Measurements from ENCODE around the gene PCDHB6. TPM values are rescaled to one million over a fixed set of nuclear protein-coding genes. Genes with fewer than 3 reads are reported as not detected.
"Not testable (repeated sequence)": the region's sequence is repeated elsewhere in the genome, so short reads cannot be mapped to it uniquely, and the experiment has no call there.

PCDHB6 gene
- total RNA-seq, 1 donor from 2014 or later: 0.67 TPM

DNA sequence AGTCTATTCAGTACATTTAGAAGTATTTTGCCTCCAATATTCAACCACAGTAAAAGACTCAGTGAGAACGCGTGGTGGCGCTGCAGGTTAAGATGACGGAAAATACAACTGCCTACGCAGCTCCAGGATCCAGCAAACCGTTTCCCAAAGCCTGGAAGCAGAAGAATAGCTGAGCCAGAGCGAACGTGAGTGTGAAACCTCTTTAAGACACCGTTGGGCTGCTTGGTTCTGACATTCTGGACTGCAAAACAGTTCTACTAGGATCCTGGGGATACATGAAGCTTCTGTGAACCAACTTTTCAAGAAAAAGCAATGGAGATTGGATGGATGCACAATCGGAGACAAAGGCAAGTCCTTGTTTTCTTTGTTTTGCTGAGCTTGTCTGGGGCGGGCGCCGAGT, 32.4 kb downstream of the PCDHB6 start, which contains the start of gene PCDHB16:
Gene PCDHB16 (plus strand): TSS at position 140 of the 400 bp plus-strand sequence. CDS start 173 bp downstream, at position 313.
- TF ChIP-seq, protein P1, sequence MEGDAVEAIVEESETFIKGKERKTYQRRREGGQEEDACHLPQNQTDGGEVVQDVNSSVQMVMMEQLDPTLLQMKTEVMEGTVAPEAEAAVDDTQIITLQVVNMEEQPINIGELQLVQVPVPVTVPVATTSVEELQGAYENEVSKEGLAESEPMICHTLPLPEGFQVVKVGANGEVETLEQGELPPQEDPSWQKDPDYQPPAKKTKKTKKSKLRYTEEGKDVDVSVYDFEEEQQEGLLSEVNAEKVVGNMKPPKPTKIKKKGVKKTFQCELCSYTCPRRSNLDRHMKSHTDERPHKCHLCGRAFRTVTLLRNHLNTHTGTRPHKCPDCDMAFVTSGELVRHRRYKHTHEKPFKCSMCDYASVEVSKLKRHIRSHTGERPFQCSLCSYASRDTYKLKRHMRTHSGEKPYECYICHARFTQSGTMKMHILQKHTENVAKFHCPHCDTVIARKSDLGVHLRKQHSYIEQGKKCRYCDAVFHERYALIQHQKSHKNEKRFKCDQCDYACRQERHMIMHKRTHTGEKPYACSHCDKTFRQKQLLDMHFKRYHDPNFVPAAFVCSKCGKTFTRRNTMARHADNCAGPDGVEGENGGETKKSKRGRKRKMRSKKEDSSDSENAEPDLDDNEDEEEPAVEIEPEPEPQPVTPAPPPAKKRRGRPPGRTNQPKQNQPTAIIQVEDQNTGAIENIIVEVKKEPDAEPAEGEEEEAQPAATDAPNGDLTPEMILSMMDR (IDR thresholded peaks at IDR 0.05; ENCODE audit: insufficient read depth, low read length, poor library complexity, severe bottlenecking): no peak
- DNase-seq (ENCODE audit: low read depth): no peak
- no peak within 1 kb of the TSS for H3K4me3 ChIP-seq (ENCODE audit: low read depth, low read length)
- no peaks in the 10 kb centered on the region for H3K36me3 ChIP-seq (ENCODE audit: control insufficient read depth, insufficient read depth, low read length)
- H3K27me3 ChIP-seq (ENCODE audit: control insufficient read depth, insufficient read depth, low read length): no peaks in the 10 kb centered on the region

DNA sequence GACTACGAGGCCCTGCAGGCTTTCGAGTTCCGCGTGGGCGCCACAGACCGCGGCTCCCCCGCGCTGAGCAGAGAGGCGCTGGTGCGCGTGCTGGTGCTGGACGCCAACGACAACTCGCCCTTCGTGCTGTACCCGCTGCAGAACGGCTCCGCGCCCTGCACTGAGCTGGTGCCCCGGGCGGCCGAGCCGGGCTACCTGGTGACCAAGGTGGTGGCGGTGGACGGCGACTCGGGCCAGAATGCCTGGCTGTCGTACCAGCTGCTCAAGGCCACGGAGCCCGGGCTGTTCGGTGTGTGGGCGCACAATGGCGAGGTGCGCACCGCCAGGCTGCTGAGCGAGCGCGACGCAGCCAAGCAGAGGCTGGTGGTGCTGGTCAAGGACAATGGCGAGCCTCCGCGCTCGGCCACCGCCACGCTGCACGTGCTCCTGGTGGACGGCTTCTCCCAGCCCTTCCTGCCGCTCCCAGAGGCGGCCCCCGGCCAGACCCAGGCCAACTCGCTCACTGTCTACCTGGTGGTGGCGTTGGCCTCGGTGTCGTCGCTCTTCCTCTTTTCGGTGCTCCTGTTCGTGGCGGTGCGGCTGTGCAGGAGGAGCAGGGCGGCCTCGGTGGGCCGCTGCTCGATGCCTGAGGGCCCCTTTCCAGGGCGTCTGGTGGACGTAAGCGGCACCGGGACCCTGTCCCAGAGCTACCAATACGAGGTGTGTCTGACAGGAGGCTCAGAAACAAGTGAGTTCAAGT, 34.4 kb downstream of the PCDHB6 start:
- not testable (repeated sequence) for H3K36me3 ChIP-seq (ENCODE audit: control insufficient read depth, insufficient read depth, low read length); H3K4me3 ChIP-seq (ENCODE audit: low read depth, low read length); DNase-seq (ENCODE audit: low read depth); H3K27me3 ChIP-seq (ENCODE audit: control insufficient read depth, insufficient read depth, low read length)

DNA sequence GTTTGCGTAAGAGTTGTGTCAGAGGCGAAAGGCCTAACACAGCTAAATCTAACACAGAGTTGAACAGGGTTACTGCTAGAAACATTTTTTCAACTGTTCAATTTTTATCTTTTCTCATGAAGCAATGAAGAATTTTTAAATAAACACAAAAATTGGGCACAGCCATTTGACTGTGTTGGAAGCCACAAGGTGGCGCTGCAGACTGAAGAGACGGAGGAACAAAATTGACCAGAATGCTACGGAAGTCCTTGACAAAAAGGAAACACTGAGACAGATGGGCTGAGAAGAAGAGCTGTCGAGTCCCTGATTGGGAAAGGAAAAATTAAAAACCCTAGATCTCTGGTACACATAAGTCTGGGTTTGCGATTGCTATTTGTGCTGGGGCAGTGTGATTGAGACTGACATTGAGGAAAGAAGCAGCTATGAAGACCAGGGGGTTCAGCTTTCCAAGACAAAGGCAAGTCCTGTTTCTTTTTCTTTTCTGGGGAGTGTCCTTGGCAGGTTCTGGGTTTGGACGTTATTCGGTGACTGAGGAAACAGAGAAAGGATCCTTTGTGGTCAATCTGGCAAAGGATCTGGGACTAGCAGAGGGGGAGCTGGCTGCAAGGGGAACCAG, 37.1 kb downstream of the PCDHB6 start, which contains the start of gene PCDHB9:
Gene PCDHB9 (plus strand): TSS at position 265 of the 616 bp plus-strand sequence. CDS start 158 bp downstream, at position 423.
- TF ChIP-seq, protein P1 (IDR thresholded peaks at IDR 0.05; ENCODE audit: insufficient read depth, low read length, poor library complexity, severe bottlenecking): peak; percentile 22
- H3K27me3 ChIP-seq (ENCODE audit: control insufficient read depth, insufficient read depth, low read length): no peaks in the 10 kb centered on the region
- no peaks in the 10 kb centered on the region for H3K36me3 ChIP-seq (ENCODE audit: control insufficient read depth, insufficient read depth, low read length)
- no peak for DNase-seq (ENCODE audit: low read depth)
- no peak within 1 kb of the TSS for H3K4me3 ChIP-seq (ENCODE audit: low read depth, low read length)

DNA sequence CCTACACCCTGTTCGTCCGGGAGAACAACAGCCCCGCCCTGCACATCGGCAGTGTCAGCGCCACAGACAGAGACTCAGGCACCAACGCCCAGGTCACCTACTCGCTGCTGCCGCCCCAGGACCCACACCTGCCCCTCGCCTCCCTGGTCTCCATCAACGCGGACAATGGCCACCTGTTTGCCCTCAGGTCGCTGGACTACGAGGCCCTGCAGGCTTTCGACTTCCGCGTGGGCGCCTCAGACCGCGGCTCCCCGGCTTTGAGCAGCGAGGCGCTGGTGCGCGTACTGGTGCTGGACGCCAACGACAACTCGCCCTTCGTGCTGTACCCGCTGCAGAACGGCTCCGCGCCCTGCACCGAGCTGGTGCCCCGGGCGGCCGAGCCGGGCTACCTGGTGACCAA, 38.8 kb downstream of the PCDHB6 start:
- not testable (repeated sequence) for DNase-seq (ENCODE audit: low read depth)

DNA sequence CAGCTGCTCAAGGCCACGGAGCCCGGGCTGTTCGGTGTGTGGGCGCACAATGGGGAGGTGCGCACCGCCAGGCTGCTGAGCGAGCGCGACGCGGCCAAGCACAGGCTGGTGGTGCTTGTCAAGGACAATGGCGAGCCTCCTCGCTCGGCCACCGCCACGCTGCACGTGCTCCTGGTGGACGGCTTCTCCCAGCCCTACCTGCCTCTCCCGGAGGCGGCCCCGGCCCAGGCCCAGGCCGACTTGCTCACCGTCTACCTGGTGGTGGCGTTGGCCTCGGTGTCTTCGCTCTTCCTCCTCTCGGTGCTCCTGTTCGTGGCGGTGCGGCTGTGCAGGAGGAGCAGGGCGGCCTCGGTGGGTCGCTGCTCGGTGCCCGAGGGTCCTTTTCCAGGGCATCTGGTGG, 39.3 kb downstream of the PCDHB6 start:
- H3K27me3 ChIP-seq (ENCODE audit: control insufficient read depth, insufficient read depth, low read length); H3K4me3 ChIP-seq (ENCODE audit: low read depth, low read length); DNase-seq (ENCODE audit: low read depth); H3K36me3 ChIP-seq (ENCODE audit: control insufficient read depth, insufficient read depth, low read length): not testable (repeated sequence)

More for the DNA sequence above, 38.8 kb downstream of the PCDHB6 start:
- not testable (repeated sequence) for H3K4me3 ChIP-seq (ENCODE audit: low read depth, low read length); H3K27me3 ChIP-seq (ENCODE audit: control insufficient read depth, insufficient read depth, low read length); H3K36me3 ChIP-seq (ENCODE audit: control insufficient read depth, insufficient read depth, low read length)

DNA sequence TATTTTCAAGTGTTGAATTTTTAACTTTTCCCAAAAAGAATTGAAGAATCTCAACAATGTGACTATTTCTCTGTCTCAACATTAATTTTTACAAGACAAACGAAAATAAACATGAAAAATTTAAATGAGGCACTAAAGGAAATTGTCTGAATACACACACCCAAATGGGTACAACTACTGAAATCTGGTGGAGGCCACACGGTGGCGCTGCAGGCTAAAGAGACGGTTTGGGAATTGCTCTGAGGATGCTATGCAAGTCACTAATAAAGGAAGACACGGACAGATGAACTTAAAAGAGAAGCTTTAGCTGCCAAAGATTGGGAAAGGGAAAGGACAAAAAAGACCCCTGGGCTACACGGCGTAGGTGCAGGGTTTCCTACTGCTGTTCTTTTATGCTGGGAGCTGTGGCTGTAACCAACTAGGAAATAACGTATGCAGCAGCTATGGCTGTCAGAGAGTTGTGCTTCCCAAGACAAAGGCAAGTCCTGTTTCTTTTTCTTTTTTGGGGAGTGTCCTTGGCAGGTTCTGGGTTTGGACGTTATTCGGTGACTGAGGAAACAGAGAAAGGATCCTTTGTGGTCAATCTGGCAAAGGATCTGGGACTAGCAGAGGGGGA, 42.4 kb downstream of the PCDHB6 start, which contains the start of gene PCDHB10:
Gene PCDHB10 (plus strand): TSS at position 244 of the 616 bp plus-strand sequence. CDS start 200 bp downstream, at position 444.
- TF ChIP-seq, protein P1 (IDR thresholded peaks at IDR 0.05; ENCODE audit: insufficient read depth, low read length, poor library complexity, severe bottlenecking): peak; percentile 17
- H3K36me3 ChIP-seq (ENCODE audit: control insufficient read depth, insufficient read depth, low read length): no peaks in the 10 kb centered on the region
- no peaks in the 10 kb centered on the region for H3K27me3 ChIP-seq (ENCODE audit: control insufficient read depth, insufficient read depth, low read length)
- no peak within 1 kb of the TSS for H3K4me3 ChIP-seq (ENCODE audit: low read depth, low read length)
- no peak for DNase-seq (ENCODE audit: low read depth)

DNA sequence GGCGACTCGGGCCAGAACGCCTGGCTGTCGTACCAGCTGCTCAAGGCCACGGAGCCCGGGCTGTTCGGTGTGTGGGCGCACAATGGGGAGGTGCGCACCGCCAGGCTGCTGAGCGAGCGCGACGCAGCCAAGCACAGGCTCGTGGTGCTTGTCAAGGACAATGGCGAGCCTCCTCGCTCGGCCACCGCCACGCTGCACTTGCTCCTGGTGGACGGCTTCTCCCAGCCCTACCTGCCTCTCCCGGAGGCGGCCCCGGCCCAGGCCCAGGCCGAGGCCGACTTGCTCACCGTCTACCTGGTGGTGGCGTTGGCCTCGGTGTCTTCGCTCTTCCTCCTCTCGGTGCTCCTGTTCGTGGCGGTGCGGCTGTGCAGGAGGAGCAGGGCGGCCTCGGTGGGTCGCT, 44.5 kb downstream of the PCDHB6 start:
- H3K36me3 ChIP-seq (ENCODE audit: control insufficient read depth, insufficient read depth, low read length); DNase-seq (ENCODE audit: low read depth); H3K27me3 ChIP-seq (ENCODE audit: control insufficient read depth, insufficient read depth, low read length); H3K4me3 ChIP-seq (ENCODE audit: low read depth, low read length): not testable (repeated sequence)
